Vagina (tissue), 2 donors: Measurements from ENCODE around the gene ZNF575. TPM values are rescaled to one million over a fixed set of nuclear protein-coding genes. Genes with fewer than 3 reads are reported as not detected.

Experiments used
- DNase-seq, 2 donors: peaks; one replicate each; pipeline ENCODE4 v3.0.0-alpha.2; 2017; ENCODE audit errors: extremely low spot score in 2 of 2
- H3K27ac ChIP-seq: fragments of 200-600 bp; sonication (generic); one replicate; pipeline ENCODE4 v1.5.1; 2019
- H3K27me3 ChIP-seq: fragments of 200-600 bp; sonication (generic); one replicate; pipeline ENCODE4 v1.5.1; 2019
- H3K36me3 ChIP-seq, 2 donors: fragments of 200-600 bp; sonication (generic); one replicate each; pipeline ENCODE4 v1.5.1; 2017 to 2019
- H3K4me1 ChIP-seq: fragments of 200-600 bp; sonication (generic); one replicate; pipeline ENCODE4 v1.5.1; 2019
- H3K4me3 ChIP-seq, 2 donors: fragments of 200-600 bp; sonication (generic); 1 replicate in 1 of 2; 2 replicates in 1 of 2; pipeline ENCODE4 v1.5.1; 2016 to 2019
- H3K9me3 ChIP-seq: fragments of 200-600 bp; sonication (generic); one replicate; pipeline ENCODE4 v1.5.1; 2019
- POLR2A ChIP-seq, 2 donors: fragments of 450-650 bp; IDR thresholded peaks; one replicate each; pipeline ENCODE4 v1.6.1; 2017; ENCODE audit warnings: antibody characterized with exemption in 2 of 2, mild to moderate bottlenecking in 2 of 2, moderate library complexity in 2 of 2
- POLR2AphosphoS5 ChIP-seq, 2 donors: sonication (generic); formaldehyde crosslinking; IDR thresholded peaks; one replicate each; pipeline ENCODE4 v1.9.0; 2017; ENCODE audit warnings: antibody characterized with exemption in 2 of 2, mild to moderate bottlenecking in 2 of 2, low read depth in 1 of 2; ENCODE audit not compliant: insufficient read depth in 1 of 2
- intact Hi-C: fragments of 100-400 bp; cut with DNase I; formaldehyde crosslinking; loops from one replicate; pipeline ENCODE4 v1.15.1; 2023
- total RNA-seq: library from RNA; depleted of rRNA; stranded (reverse); fragments of >200 nt; gene quantifications from one replicate; pipeline ENCODE4 v1.2.3, GENCODE V29; 2016
- TF ChIP-seq, protein P1 (sequence below), 3 experiments: fragments of 450-650 bp in 2 of 3; fragments of 200-600 bp in 1 of 3; sonication (generic) in 1 of 3; IDR thresholded peaks; one replicate each; pipeline ENCODE4 v1.5.1; 2017 to 2019; ENCODE audit warnings: antibody characterized with exemption in 3 of 3, mild to moderate bottlenecking in 2 of 3, moderate library complexity in 2 of 3

Gene ZNF575
- total RNA-seq, 1 donor from 2014 or later, result 2.9 TPM

DNA sequence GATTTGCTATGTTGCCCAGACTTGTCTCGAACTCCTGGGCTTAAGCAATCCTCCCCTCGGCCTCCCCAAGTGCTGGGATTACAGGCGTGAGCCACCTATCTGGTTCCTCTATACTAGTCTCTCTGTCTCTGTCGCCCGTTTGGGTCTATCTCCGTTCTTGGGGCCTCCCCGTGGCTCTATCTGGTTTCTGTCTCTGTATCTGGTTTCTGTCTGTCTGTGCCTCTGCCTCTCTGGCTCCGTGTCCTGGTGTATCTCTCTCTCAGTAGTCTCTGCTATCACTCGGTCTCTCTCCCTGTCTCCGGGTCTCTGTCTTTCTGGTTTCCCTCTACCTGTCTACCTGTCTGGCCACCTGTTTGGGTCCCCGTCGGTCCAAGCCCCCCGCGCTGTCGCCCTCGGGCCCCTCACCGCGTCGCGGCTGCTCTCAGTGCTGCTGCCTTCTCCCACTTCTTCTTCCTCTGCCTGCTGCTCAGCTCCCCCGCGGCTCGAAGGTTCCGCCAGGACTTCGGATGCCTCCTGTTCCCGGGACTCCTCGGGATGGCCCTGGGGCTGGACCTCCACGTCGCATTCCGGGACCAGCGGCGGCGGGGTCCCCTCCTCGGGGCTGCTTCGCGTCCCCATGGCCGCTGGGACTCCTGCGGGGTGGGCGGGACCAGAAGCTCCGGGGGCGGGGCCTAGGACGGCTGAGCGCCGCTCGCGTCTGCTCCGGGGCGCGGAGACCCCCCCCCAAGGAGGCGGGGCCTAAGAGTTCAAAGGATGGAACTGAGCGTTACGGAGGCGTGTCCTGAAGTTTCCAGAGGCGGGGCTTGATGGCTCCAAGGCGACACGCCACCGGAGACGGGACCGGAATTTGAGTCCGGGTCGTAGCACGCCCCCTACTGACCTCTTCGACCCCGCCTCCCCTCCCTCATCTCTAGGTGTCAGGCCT is 29.2 kb upstream of the ZNF575 start:
- TF ChIP-seq POLR2AphosphoS5 (IDR thresholded peaks at IDR 0.05; ENCODE audit: insufficient read depth in 1 of 2, low read depth in 1 of 2) (peak; percentile 67 to 92), POLR2A (IDR thresholded peaks at IDR 0.05) (peak in 1 of 2 donors; percentile 32)
- TF ChIP-seq, protein P1, sequence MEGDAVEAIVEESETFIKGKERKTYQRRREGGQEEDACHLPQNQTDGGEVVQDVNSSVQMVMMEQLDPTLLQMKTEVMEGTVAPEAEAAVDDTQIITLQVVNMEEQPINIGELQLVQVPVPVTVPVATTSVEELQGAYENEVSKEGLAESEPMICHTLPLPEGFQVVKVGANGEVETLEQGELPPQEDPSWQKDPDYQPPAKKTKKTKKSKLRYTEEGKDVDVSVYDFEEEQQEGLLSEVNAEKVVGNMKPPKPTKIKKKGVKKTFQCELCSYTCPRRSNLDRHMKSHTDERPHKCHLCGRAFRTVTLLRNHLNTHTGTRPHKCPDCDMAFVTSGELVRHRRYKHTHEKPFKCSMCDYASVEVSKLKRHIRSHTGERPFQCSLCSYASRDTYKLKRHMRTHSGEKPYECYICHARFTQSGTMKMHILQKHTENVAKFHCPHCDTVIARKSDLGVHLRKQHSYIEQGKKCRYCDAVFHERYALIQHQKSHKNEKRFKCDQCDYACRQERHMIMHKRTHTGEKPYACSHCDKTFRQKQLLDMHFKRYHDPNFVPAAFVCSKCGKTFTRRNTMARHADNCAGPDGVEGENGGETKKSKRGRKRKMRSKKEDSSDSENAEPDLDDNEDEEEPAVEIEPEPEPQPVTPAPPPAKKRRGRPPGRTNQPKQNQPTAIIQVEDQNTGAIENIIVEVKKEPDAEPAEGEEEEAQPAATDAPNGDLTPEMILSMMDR (IDR thresholded peaks at IDR 0.05), result peak in 1 of 3 experiments; percentile 48
- Histone ChIP-seq H3K4me3 (peak overlapping the region; percentile 81 to 87), H3K27me3 (no peaks in the 10 kb centered on the region), H3K4me1 (peaks cover 39% of the 10 kb centered on the region), H3K9me3 (no peaks in the 10 kb centered on the region), H3K27ac (peak overlapping the region; percentile 91), H3K36me3 (peaks cover 0 to 5% of the 10 kb centered on the region in 2 donors)
- peak in 1 of 2 donors; percentile 95 for DNase-seq
- intact Hi-C loops, result loop anchor here (5.0 kb wide), 1 partner anchor 41 kb away; no protein-coding TSS in a partner anchor

DNA sequence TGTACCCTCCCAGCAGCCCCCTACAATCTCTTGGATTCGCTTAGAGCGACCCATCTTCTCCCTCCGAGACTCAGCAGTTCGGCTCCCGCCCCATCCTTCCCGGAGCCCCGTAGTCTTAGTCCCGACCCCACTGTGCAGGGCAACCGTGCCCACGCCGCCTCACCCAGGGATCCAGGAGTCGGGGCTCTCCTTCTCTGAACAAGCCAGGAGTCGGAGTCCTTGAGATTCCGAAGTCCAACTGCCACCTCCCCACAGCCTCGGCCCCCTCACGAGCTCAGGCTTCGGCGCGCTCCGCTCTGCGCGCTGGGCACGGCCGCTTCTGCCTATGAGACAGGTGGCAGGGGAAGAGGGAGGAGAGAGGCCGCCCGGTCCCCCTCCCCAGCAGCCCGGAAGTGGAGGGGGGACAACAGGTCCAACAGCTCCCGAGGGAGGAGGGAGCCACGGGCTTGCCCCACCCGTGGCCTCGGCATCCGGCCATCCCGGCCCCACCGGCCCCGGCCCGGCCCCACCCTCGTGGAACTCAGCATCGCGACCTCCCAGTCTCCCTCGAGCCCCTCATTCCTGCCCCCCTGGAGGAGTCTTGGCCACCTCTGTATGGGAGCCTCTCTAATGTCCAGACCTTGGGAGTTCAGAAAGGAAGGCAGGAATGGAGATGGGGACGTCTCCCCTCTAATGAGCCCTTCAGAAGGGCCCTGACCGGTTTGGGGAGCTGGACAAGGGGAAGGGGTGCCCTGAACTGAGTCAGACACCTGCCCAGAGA is 28.4 kb upstream of the ZNF575 start, which contains the start of gene PHLDB3:
Gene PHLDB3, minus strand, starts transcription at position 321 of the 760 bp plus-strand sequence. CDS start 628 bp downstream, outside the sequence.
- intact Hi-C loops, result loop anchor here (5.0 kb wide), 1 partner anchor 42 kb away; no protein-coding TSS in a partner anchor
- peaks cover 0 to 9% of the 10 kb centered on the region in 2 donors for H3K36me3 ChIP-seq
- no peak for DNase-seq

DNA sequence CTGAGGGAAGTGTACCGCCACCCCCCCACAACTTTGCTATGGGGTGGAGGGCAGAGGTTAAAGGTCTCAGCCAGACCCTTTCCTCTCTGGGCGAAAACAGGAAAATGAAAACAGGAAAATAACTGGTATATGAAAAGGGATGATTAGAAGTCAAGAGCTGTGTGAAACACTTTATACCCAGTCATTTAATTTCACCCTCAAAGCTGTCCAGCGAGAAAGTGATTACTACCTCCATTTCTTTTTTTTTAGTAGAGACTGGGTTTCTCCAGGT is 27.9 kb upstream of the ZNF575 start:
- Histone ChIP-seq H3K4me3 (peak overlapping the region in 1 of 2 donors; percentile 87), H3K27me3 (no peaks in the 10 kb centered on the region), H3K9me3 (no peaks in the 10 kb centered on the region), H3K4me1 (peaks cover 34% of the 10 kb centered on the region), H3K36me3 (peaks cover 0 to 9% of the 10 kb centered on the region in 2 donors), H3K27ac (no peak overlapping the region)
- DNase-seq, result no peak
- intact Hi-C loops, result no loop called here
- TF ChIP-seq, protein P1 (IDR thresholded peaks at IDR 0.05), result no peak
- TF ChIP-seq POLR2AphosphoS5 (IDR thresholded peaks at IDR 0.05; ENCODE audit: insufficient read depth in 1 of 2, low read depth in 1 of 2) (no peak), POLR2A (IDR thresholded peaks at IDR 0.05) (no peak)

More for the DNA sequence above, 28.4 kb upstream of the ZNF575 start, which contains the start of gene PHLDB3:
- Histone ChIP-seq H3K4me1 (peaks cover 34% of the 10 kb centered on the region), H3K27ac (peak within 1 kb of the TSS; percentile 91), H3K4me3 (peak within 1 kb of the TSS; percentile 81 to 87), H3K9me3 (no peaks in the 10 kb centered on the region), H3K27me3 (no peaks in the 10 kb centered on the region)
- TF ChIP-seq POLR2A (IDR thresholded peaks at IDR 0.05), result no peak
- TF ChIP-seq, protein P1 (IDR thresholded peaks at IDR 0.05), result no peak
- no peak for TF ChIP-seq POLR2AphosphoS5 (IDR thresholded peaks at IDR 0.05; ENCODE audit: insufficient read depth in 1 of 2, low read depth in 1 of 2)

DNA sequence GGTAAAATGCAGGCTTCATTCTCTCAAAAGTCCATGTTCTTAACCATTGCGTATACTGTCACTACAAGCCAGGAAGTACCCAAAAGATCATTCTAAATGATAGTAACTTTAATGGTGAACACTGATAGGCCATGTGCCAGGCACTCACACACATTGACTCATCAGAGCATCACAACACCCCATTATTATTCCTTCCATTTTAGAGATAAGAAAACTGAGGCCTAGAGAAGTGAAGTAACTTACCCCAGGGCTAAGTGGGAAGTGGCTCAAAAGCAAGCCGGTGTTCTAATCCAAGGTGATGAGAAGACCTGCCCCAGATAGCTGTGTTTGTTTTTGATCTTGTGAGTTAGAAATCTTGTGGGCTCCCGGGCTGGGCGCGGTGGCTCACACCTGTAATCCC is 27.0 kb upstream of the ZNF575 start:
- Histone ChIP-seq H3K27ac (no peak overlapping the region), H3K4me1 (peaks cover 34% of the 10 kb centered on the region)
- intact Hi-C loops, result no loop called here

More for the DNA sequence above, 27.0 kb upstream of the ZNF575 start:
- Histone ChIP-seq H3K36me3 (peaks cover 0 to 14% of the 10 kb centered on the region in 2 donors), H3K4me3 (no peak overlapping the region), H3K27me3 (no peaks in the 10 kb centered on the region), H3K9me3 (no peaks in the 10 kb centered on the region)
- DNase-seq, result no peak
- no peak for TF ChIP-seq POLR2A (IDR thresholded peaks at IDR 0.05)
- TF ChIP-seq POLR2AphosphoS5 (IDR thresholded peaks at IDR 0.05; ENCODE audit: insufficient read depth in 1 of 2, low read depth in 1 of 2), result no peak
- TF ChIP-seq, protein P1 (IDR thresholded peaks at IDR 0.05), result no peak
